Ecto neural progenitor cell (in vitro differentiated cells): ENCODE results near the gene GALNS.

Experiments used
- DNase-seq: peaks from one replicate; pipeline ENCODE4 v3.0.0-alpha.2; 2018; ENCODE audit warnings: low spot score

The GALNS gene

DNA sequence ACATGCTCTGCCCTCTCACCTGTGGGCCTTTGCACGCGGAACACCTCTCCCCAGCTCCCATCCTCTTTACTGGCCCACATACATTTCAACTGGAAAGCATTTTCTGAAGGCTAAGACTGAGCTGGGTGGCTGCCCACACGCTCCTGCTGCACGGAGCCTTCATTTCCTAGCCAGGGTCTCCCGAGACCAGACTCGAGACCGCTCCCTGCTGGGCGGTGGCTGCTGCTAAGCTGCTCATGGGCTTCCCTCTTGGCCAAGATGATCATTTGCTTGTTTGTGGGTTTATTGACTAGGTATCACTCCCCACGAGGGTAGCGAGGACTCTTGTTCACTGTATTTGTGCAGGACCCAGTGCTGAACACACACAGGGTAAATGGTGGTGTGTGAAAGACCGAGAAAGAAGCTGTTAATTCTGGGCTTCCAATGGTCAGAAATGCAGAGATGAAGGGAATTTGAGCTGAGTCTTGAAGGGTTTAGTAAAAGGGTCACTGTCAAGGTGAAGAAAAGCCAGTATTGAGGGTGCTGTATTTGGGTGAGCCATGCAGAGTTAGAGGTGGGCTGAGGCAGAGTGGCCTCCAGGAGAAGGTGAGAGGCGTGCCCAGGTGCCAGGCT lies 1.1 kb upstream of the GALNS start:
- DNase-seq, result peak; percentile 75

DNA sequence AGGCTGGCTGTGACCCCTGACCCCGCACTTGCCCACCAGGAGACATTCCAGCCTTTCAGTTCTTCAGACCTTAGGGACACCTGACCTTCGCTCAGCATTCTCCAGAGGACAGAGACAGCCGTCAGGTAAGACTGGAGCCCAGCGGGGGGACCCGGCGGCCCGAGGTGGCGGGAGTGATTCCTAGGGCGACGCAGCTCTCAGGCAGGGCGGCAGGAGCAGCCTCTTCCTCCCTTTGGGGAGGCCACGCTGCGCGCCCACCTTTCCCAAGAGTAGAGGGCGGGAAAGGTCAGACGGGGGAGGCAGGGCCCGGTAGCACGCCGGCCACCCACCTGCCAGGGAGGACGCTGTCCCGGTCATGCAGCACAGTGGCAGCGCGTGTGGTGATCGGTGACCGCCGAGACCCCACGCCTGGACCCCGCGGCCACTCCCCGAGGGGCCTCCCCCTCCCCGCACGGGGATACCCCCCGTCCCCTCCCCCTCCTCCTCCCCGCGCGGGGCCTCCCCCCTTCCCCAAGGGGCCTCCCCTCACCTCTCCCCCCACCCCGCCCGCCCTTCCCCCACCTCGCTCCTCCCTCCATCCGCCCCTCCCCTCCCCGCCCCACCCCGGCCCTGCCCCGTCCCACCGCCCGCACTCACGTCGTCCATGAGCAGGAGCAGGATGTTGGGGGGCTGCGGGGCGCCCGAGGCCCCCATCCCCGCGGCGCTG lies 472 bp downstream of the GALNS start:
- DNase-seq, result peak; percentile 75

DNA sequence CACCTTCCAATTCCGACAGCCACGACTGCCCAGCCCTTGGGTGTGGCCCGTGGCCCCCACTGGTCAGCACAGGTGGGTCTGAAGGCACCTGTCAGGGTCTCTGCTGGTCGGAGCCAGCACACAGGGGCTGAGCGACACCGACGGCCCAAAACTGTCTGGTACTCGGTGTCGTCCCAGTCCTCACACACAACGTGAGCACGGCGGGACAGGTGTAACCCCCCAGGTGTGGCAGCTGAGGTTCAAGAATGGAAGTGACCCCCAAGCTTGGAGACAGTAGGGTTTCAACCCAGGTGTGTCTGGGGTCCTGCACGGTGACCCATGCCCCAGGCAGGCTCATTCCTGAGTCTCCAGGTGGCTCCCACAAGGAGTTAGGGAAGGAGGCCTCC lies 1.0 kb downstream of the GALNS start:
- DNase-seq, result no peak

DNA sequence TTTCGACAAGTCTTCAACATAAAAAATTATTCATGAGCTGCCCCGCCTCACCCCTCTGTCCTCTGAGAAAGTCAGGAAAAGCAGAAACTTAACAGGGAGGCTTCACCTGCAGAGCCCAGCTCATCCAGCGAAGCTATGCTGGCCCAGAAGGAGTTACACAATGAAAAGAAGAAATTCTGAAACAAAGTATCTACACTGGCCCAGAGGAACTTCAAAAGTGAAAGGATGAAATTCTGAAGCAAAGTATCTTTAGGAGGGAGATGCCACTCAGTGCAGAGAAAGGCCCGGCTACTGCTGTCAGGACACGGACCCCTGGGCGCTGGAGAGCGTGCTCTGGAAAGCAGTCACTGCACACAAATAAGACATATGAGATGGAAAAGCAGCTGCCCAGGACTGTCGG lies 1.6 kb downstream of the GALNS start:
- DNase-seq, result no peak

DNA sequence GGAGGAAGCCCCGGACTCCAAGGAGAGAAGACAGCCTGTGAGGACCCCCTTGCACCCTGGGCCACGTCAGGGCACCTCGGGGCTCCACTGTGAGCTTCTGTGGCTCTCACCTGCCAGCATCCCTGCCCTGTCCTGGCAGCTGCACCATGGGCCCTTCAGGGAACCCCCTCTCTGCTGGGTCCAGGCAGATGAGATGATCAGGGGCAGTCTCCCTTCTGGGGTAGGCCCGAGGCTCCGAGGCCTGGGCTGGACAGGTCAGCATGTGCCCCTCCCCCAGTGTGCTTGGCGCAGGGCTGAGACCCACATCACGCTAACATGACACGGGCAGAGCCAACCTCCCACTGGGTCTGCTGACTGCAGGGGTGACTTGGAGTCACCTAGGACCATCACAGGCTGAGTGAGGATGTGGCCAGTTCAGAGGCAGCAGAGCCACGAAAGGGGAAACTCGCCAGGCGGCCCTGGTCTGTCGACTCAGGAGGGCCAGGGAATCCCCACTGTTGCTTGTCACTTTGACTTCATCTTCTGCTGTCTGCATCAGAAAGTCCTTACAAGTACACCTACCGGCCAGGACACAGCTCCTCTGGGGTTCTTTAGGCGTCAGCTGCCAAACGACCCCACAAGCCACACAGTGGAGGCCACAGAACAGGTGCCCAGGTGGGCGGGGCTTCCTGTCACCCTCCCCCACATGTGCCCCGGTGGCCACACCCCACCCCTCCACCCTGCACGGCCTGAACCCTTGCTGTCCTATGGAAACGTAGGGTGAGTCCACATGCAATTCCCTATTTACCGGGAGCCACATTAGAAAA lies 2.2 kb downstream of the GALNS start:
- DNase-seq, result no peak

DNA sequence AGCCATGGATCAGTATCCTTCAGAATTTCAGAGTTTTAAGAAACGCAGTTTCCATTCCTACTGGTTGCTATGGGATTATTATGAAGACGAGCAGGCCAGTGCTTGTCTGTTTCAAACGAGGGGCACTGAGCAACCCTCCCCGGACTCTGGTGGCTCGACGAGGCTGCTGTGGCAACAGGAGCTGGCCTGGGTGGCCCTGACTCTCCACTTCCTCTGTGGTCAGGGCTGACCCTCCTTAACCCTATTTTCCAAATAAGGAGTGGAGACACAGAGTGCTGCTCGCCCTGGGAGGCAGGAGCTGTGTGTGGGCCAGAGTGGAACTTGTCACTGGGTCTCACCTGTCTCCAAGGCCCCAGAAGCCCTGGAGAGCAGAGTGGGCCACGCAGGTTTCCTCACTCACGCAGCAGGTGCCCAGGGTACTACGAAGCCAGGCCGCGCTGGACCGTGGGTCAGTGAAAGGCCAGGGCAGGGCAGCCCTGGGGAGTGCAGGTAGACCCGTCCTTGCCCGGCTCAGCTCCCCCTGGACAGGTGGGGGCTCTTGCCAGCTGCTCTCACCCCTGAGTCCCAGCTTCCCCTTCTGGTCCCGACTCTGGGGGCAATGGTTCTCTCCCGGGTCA lies 3.3 kb downstream of the GALNS start:
- DNase-seq, result no peak

DNA sequence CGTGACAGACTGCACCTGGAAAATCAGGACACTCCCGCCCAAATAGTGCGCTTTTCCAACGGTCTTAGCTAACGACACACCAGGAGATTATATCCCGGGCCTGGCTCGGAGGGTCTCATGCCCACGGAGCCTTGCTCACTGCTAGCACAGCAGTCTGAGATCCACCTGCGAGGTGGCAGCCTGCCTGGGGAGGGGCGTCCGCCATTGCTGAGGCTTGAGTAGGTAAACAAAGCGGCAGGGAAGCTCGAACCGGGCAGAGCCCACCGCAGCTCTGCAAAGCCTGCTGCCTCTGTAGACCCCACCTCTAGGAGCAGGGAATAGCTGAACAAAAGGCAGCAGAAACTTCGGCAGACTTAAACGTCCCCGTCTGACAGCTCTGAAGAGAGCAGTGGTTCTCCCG lies 5.1 kb downstream of the GALNS start:
- no peak for DNase-seq

DNA sequence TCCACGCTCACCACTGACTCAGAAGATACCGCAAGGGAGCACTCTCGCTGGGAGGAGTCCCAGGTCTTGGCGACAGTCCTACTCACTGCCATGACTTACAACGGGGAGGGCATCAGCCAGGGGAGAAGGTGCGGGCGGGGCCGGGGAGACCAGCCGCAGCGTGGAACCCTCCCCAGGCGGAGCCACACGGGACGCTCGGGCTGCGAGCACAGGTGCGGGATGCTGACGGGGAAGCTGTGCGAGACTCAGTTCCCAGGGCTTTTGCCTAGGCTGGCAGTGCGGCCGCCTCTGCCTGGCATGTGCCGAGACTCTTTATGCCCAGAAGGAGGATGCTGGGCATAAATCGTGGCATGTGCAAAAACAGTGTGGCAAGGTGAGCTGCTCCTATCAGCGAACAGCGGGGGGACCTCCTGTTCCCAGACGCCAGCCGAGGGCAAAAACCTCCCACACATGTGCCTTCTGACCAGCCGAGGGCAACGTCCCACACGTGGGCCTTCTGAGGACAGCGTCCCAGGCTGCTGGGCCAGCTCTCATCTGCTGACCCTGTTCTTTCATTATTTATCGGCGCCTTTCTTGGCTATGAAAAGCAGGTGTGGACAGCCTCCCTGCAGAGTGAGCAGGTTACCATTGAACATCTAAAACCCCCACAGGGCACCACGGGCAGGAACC lies 6.1 kb downstream of the GALNS start:
- no peak for DNase-seq

DNA sequence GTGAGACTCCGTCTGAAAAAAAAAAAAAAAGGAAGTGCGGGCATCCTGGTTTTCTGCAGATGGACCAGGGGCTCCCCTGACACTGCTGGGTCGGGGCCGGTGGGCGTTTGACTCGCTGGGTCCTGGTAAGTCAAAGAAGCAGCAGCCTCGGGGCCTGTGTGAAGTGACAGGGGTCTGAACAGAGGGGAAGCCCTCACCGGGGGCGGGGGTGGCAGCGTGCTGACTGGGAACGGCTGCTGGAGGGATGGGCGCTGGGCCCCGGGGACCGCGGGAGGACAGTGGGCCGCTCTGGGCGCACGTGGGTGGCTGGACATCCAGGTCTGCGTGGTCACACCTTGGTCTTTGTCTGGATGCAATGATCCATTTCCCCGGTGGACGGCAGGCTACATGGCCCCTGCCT lies 8.2 kb downstream of the GALNS start:
- DNase-seq, result no peak

DNA sequence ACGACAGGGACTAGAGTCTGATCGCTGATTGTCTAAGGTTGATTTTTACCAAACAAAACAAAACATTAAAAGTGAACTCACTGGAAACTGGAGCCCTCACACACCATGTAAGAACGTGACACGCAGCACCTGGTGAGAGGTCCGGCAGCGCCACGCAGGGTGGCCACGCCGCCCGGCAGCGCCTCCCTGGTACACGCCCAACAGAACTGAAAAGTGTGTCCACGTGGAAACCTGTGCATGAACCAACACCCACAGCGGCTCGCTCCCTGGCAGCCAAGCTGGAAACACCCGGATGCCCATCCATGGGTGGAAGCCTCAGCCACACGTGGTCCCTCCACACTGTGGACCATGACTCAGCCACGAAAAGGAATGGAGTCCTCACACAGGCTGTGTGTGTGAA lies 9.1 kb downstream of the GALNS start:
- DNase-seq, result no peak

DNA sequence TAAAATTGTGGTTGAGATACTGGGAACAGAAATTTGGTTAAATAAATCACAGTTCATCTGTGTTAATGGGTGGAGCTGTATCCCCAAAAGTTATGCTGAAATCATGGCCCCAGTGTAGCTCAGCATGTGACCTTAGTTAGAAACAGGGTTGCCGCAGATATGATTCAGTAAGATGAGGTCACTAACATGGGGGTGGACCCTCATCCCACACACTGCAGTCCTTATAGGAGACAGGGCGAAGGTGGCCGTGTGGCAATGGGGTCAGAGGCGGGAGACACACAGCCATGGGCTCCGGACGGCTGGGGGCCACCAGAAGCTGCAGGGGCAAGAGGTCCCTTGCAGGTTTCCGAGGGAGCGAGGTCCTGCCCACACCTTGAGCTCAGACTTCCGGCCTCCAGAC lies 10.7 kb downstream of the GALNS start:
- no peak for DNase-seq

DNA sequence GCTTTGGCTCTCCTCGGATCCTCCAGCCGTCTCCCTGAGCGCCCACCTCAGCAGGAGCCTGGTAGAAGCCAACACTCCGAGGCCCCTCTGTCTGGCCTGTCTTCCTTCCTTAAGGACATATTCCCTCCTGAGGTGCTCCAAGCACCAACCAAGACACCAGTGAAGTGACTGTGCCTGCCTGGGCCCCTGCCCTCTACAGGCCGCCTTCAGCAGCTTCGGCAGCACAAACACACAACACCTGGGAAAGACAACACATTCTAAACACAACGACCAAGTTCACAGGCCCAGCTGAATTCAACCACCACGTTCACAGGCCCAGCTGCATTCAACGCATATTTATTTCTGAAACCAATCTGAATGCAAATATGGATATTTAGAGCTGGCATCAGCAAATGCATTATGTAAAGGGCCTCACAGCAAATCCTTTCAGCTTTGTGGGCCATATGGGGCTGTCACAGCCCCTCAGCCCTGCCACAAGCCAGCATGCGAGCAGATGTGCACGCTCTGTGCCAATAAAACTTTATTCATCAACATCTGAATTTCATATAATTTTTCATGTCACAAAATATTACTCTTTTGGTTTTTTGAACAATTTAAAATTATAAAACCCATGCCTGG lies 12.2 kb downstream of the GALNS start:
- DNase-seq, result no peak

DNA sequence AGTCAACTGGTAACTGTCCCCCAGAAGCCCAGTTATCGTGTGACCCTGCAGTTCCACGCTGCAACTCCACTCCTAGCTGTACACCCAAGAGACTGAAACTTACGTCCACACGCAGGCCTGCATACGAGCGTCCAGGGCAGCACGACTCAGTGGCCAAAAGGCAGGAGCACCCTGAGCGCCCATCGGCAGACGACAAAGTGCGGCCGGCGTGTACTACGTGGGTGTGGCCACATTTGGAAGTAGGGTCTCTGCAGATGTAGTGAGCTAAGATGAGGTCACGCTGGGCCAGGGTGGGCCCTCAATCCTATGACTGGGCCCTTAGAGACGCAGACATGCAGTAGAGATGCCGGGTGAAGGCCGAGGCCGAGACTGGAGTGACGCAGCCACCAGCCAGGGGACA lies 13.5 kb downstream of the GALNS start:
- DNase-seq, result no peak

DNA sequence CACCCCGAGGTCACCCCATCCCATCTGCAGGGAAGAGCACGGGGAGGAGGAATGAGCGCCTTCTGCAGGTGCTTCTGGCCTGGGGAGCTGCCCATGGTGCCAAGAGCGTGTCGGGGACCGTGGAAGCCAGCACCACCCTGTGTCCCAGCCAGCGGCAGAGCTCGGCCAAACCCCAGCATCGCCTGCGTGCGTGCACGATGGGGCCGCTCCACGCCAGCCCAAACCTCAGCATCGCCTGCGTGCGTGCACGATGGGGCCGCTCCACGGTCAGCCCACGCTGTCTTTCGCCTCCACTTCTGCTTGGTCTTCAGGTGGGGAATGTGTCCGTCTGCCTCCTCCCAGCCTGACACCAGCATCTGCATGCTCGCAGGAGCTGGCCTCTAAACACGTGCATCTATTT lies 13.9 kb downstream of the GALNS start:
- no peak for DNase-seq

DNA sequence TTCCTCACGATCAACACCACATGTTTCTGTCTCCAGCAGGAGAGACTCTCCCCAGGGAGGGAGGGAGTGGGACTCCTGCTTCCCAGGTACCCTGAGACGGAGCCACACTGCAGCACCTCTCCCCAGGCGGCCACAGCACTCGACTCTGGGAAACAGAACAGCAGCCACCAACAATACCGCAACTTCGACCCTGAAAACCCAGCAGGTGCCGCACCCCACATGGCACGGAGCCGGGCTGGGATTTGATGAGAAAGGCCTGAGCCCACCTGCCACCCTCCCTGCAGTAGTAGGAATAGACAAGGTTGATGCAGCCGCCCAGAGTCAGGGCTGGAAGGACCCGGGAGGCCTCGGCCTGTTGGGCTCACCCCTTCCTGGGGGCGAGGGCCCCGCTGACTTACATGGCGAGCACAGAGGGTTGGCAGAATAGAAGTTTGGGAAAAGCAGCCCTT lies 14.4 kb downstream of the GALNS start:
- DNase-seq, result no peak

DNA sequence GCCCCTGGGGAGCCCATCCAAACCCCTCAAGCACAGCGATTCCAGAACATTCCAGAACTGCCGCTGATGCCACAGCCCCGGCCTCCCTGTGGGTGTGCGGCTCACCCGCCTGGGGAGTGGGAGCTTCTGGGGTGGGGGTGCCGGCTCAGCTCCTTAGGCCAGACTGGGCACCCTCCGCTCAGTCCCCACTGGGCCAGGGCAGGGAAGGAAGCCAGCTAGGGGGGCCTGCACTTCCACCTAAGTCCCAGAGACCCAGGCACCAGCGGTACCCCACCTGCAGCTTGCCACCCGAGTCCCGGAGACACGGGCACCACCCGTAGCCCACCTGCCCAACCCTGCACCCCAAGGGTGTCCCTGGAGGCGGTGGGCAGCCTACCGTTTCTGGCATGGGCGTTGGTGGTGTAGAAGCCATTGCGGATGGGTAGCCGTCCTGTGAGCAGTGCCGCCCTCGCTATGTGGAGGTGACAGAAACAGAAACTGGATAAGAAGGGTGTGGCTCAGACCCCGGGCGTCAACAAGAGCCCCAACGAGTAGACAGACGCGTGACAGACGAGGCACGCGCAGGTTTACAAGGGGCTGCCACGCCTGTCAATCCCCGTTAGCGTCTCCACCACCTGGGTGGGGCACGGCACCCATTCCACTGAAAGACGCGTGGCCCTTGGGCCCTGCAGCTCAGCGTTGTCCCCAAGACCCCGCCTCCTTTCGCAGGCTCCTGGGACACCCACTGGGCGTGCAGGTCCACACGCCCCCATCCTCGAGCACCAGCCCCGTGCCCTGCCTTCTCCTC lies 15.0 kb downstream of the GALNS start:
- no peak for DNase-seq

DNA sequence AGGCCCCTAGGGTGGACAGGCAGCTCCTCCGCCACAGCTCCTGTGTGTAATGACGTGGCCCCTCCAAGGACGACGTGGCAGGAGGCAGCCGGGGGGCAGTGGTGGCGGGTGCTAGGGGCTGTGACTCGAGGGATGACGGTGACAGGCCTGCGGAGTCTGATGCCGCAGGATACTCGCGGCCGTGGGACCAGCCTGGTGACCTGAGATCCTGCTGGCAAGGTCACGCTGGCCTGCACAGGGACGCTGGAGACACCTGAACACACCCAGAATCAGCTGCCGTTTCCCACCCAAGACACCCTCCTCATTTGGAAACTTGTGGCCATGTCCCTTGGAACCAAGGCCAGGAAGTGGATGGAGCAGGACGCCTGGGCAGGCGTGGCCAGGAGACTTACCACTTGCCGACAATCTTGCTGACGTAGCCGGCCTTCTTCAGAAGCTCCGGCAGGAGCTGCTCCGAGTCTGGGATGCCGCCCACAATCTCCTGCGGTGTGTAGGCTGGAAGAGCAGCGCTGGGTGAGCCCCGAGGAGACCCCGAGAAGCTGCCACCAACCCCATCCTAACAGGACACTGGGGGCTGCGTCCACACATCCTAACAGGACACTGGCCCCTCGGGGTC lies 16.0 kb downstream of the GALNS start:
- no peak for DNase-seq

DNA sequence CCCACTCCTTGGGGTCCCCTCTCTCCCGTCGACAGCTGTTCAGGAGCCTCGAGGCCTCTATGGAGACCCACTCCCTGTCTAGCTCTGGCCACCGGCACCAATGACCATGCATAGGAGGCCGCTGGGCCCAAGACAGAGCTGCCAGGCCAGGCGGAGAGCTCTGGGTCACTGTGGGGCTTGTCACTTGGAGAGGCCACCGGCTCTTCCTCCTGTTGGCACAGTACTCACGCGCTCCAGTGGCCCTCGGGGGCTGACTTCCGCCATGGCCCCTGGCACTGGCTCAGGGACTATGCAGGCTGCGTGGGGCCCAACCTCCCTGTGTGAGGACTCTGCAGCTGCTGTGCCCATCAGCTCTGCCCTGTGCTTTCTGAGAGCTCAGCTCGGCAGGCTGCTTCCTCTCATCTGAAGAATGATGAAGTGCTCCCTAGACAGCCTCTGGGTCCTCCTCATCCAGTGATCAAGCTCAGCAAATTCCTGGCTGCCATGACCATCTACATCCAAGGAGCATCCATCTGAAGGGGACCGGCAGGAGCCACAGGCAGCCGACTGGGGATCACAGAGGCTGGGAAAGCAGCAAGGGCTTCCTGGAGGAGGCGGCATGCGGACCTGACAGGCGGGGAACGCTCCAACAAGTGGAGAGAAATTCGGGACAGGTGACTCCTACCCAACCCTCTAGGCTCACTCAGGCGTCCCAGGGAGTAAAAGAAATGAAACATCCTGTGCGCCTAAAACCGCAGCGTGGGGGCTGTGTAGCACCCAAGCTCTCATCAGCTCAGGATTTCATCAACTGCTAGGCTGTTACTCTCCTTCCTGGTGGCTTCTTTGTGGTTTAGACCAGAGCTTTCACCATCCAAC lies 16.8 kb downstream of the GALNS start:
- no peak for DNase-seq

DNA sequence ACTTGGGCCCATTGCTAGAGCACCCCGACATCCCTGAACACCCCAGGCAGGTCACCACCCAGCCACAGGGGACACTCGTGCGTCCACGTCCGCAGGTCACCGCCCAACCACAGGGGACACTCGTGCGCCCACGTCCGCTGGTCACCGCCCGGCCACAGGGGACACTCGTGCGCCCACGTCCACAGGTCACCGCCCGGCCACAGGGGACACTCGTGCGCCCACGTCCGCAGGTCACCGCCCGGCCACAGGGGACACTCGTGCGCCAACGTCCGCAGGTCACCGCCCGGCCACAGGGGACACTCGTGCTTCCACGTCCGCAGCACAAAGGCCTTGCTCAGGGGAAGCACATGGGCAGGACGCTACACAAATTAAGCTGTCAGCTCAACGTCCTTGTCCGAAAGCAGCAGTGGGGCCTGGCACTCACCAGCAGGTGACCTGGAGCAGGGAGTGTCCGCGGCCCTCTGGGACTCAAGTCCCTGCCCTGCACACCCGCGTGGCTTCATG lies 17.7 kb downstream of the GALNS start:
- no peak for DNase-seq
